ENCODE results near the gene S100A1. TPM values are rescaled to one million over a fixed set of nuclear protein-coding genes. Genes with fewer than 3 reads are reported as not detected.

The S100A1 gene
- total and polyA plus RNA-seq, 10 of the 15 experiments (the other 5 are each of a cell fraction or from before 2014, with no cell fraction given) = 0.13 to 0.29 TPM; not detected in 8

GRCh38 chr1:153678519-153679336, 50.5 kb downstream of the S100A1 start, which contains the start of gene NPR1:
TSS of gene NPR1 (plus strand) at chr1:153678688. CDS start at chr1:153679109, 421 bp downstream.
- BruUV-seq (replicated peaks) = no TSS peak
- peak within 1 kb of the TSS; percentile 90 for H3K4me2 ChIP-seq (ENCODE audit: control insufficient read depth, insufficient read depth)
- TF ChIP-seq SUZ12 (IDR thresholded peaks at IDR 0.05; ENCODE audit: unreplicated experiment) (peak; percentile 88), CHD2 (IDR thresholded peaks at IDR 0.05; ENCODE audit: borderline replicate concordance, low read depth, low read length) (no peak), BHLHE40 (IDR thresholded peaks at IDR 0.05; ENCODE audit: borderline replicate concordance in 1 of 2, low read depth in 2 of 2, low read length in 1 of 2) (peak in 1 of 2 experiments; percentile 29; a peak in 1 of 4 replicates), CBFB (IDR thresholded peaks at IDR 0.05; ENCODE audit: low read depth) (no peak), NBN (IDR thresholded peaks at IDR 0.05) (peak; percentile 67; the same call in 1 of the 2 replicates), HDAC6 (IDR thresholded peaks at IDR 0.05; ENCODE audit: unreplicated experiment) (peak; percentile 81), HDGF (IDR thresholded peaks at IDR 0.05) (peak; percentile 35; the same call in 1 of the 2 replicates), GATAD2B (conservative IDR thresholded peaks at IDR 0.05; ENCODE audit: low read depth) (peak; percentile 27; the same call in 1 of the 2 replicates), PAX8 (IDR thresholded peaks at IDR 0.05) (no peak), BRCA1 (IDR thresholded peaks at IDR 0.05; ENCODE audit: low read depth, low read length) (no peak), SPI1 (IDR thresholded peaks at IDR 0.05; ENCODE audit: borderline replicate concordance, insufficient read depth, low read depth, low read length) (no peak), YY1 (IDR thresholded peaks at IDR 0.05; ENCODE audit: low read depth, low read length) (0 out of 2 replicates have a peak, but pooled peaks have one; percentile 2), ETV6 (conservative IDR thresholded peaks at IDR 0.05 in 1 of 2, IDR thresholded peaks at IDR 0.05 in 1 of 2; ENCODE audit: borderline replicate concordance in 1 of 2, low read depth in 1 of 2) (no peak)
- no peaks in the 10 kb centered on the region; the same call in 2 of the 3 replicates for H3K9me3 ChIP-seq (replicated peaks; ENCODE audit: control insufficient read depth, insufficient read depth, low read length)
- H3K4me1 ChIP-seq (ENCODE audit: control insufficient read depth, insufficient read depth, low read length) = peaks cover 16% of the 10 kb centered on the region
- H2AFZ ChIP-seq (ENCODE audit: control insufficient read depth, low read depth, low read length) = peak within 1 kb of the TSS; percentile 65
- ChIA-PET SMC1A (ENCODE audit: uncharacterized antibody, unreplicated experiment) (interaction anchor here (0.7 to 6.3 kb wide), 13 partner anchors 63 to 308 kb away, joined by 3 to 55 read pairs (median 4); partner anchors contain the start of gene RAB13), RAD21 (ENCODE audit: unreplicated experiment) (interaction anchor here (0.6 to 1.9 kb wide), 7 partner anchors 53 to 1372 kb away, joined by 3 to 6 read pairs (median 4); partner anchors contain the start of genes ADAM15 and SLC27A3), CTCF (interaction anchor here (1.0 to 6.9 kb wide), 13 partner anchors 15 to 307 kb away, joined by 3 to 84 read pairs (median 5); partner anchors contain the start of gene RAB13), POLR2A (interaction anchor here (1.4 kb wide), 1 partner anchor 65 kb away, joined by 6 read pairs; no protein-coding TSS in a partner anchor)
- intact Hi-C loops (cut with micrococcal nuclease; ENCODE audit: unreplicated experiment) (loop anchor here (2.0 kb wide), 1 partner anchor 308 kb away; the partner anchor contains the start of gene RAB13), in situ Hi-C loops (cut with MboI) (loop anchor here (5.0 kb wide), 2 partner anchors 69 to 309 kb away; partner anchors contain the start of gene RAB13)
- no peak for DNase-seq (ENCODE audit: low read depth, low spot score)
- H3K27ac ChIP-seq (ENCODE audit: control insufficient read depth, insufficient read depth) = no peak within 1 kb of the TSS
- H3K36me3 ChIP-seq (ENCODE audit: control insufficient read depth in 2 of 2, insufficient read depth in 2 of 2, low read length in 1 of 2) = no peaks in the 10 kb centered on the region
- ATAC-seq = peak; percentile 61
- FAIRE-seq = no peak
- no peaks in the 10 kb centered on the region; the same call in 1 of the 2 replicates for H4K20me1 ChIP-seq (ENCODE audit: control insufficient read depth, insufficient read depth)
- H3K9ac ChIP-seq (ENCODE audit: control insufficient read depth, insufficient read depth, low read length) = no peak within 1 kb of the TSS; the same call in 1 of the 2 replicates
- peak within 1 kb of the TSS; percentile 47; the same call in 1 of the 2 replicates for H3K4me3 ChIP-seq
- peaks cover 14 to 23% of the 10 kb centered on the region in 2 experiments for H3K27me3 ChIP-seq (replicated peaks in 1 of 2; ENCODE audit: control insufficient read depth in 2 of 2, insufficient read depth in 2 of 2, low read length in 1 of 2)
- no peaks in the 10 kb centered on the region for H3K79me2 ChIP-seq (ENCODE audit: control insufficient read depth, insufficient read depth, low read length)
- 11% methylated on average over 67 of the region's 78 CpGs for WGBS (ENCODE audit: insufficient coverage, insufficient replicate concordance, low lambda C conversion rate, missing lambda C conversion rate)
